K562 (cell line): Measurements from ENCODE around the gene HOXB3. TPM values are rescaled to one million over a fixed set of nuclear protein-coding genes. Genes with fewer than 3 reads are reported as not detected.

Experiments used
- MTA3 ChIP-seq: fragments of 450-650 bp; formaldehyde crosslinking; IDR thresholded peaks from 2 replicates; pipeline ENCODE4 v1.6.1; 2017; ENCODE audit warnings: mild to moderate bottlenecking, borderline replicate concordance
- NFYB ChIP-seq: IDR thresholded peaks from 2 replicates; pipeline ENCODE4 v1.6.1; 2011; ENCODE audit warnings: mild to moderate bottlenecking, moderate library complexity; ENCODE audit not compliant: insufficient read length; ENCODE audit errors: extremely low read depth
- PATZ1 ChIP-seq: fragments of 250-450 bp; sonication (Bioruptor Pico); IDR thresholded peaks from 2 replicates; pipeline ENCODE4 v1.5.0; 2020; ENCODE audit warnings: mild to moderate bottlenecking, borderline replicate concordance
- POLR2H ChIP-seq: IDR thresholded peaks from 2 replicates; pipeline ENCODE4 v1.6.1; 2016; ENCODE audit warnings: missing genetic modification characterization, low read depth, mild to moderate bottlenecking, control low read depth, missing compliant biosample characterization, moderate library complexity
- PRDM10 ChIP-seq: fragments of 450-650 bp; IDR thresholded peaks from 2 replicates; pipeline ENCODE4 v1.6.1; 2018; ENCODE audit not compliant: partially characterized antibody
- PTBP1 ChIP-seq: fragments of 200-400 bp; formaldehyde crosslinking; IDR thresholded peaks from 2 replicates; pipeline ENCODE4 v1.6.1; 2017; ENCODE audit warnings: low read depth, low read length
- SAFB2 ChIP-seq: fragments of 200-400 bp; formaldehyde crosslinking; IDR thresholded peaks from 2 replicates; pipeline ENCODE4 v1.6.1; 2018; ENCODE audit warnings: borderline replicate concordance, low read length, low read depth, moderate library complexity; ENCODE audit not compliant: severe bottlenecking
- TARDBP ChIP-seq: fragments of 450-650 bp; IDR thresholded peaks from 2 replicates; pipeline ENCODE4 v1.6.1; 2016
- TFAM ChIP-seq: fragments of 250-450 bp; sonication (Bioruptor Pico); conservative IDR thresholded peaks from 2 replicates; pipeline ENCODE4 v1.5.0; 2021; ENCODE audit warnings: mild to moderate bottlenecking, moderate library complexity
- TSHZ1 ChIP-seq: fragments of 250-450 bp; sonication (Bioruptor Pico); IDR thresholded peaks from 2 replicates; pipeline ENCODE4 v1.4.0; 2020; ENCODE audit warnings: mild to moderate bottlenecking, moderate library complexity
- USF2 ChIP-seq: sonication (generic); formaldehyde crosslinking; IDR thresholded peaks from 2 replicates; pipeline ENCODE4 v1.5.0; 2020; ENCODE audit warnings: missing genetic modification reagents
- ZBTB26 ChIP-seq: fragments of 450-650 bp; formaldehyde crosslinking; IDR thresholded peaks from 2 replicates; pipeline ENCODE4 v1.4.0; 2022; ENCODE audit warnings: missing genetic modification characterization
- ZC3H4 ChIP-seq: sonication (generic); formaldehyde crosslinking; IDR thresholded peaks from 2 replicates; pipeline ENCODE4 v1.9.0; 2021; ENCODE audit warnings: missing genetic modification reagents, borderline replicate concordance
- ZFX ChIP-seq: sonication (generic); formaldehyde crosslinking; IDR thresholded peaks from 2 replicates; pipeline ENCODE4 v1.8.0; 2022; ENCODE audit warnings: mild to moderate bottlenecking, missing genetic modification reagents, moderate library complexity
- ZNF232 ChIP-seq: sonication (generic); formaldehyde crosslinking; IDR thresholded peaks from 2 replicates; pipeline ENCODE4 v1.8.0; 2022; ENCODE audit warnings: mild to moderate bottlenecking, missing genetic modification reagents
- polyA plus RNA-seq, 8 experiments: library from polyadenylated mRNA; depleted of rRNA in 4 of 8; stranded (reverse) in 5 of 8; unstranded in 3 of 8; fragments of >200 nt; fragmentation: Nextera tagmentation in 2 of 8; fragmentation: Illumina TruSeq in 1 of 8; extraction: Ambion mirVana in 2 of 8; extraction: Trizol in 1 of 8; gene quantifications; 2 replicates each; pipeline versions ENCODE4 v1.2.1 to v1.2.3, GENCODE V29; 2011 to 2014; ENCODE audit warnings: inconsistent platforms in 1 of 8, missing spikeins in 1 of 8
- total RNA-seq, 7 experiments: library from RNA; depleted of rRNA in 6 of 7; stranded (reverse); fragments of >200 nt in 6 of 7; fragmentation: Illumina TruSeq in 2 of 7; extraction: Trizol in 2 of 7; gene quantifications; 2 replicates each; pipeline versions ENCODE4 v1.2.1 to v1.2.3, GENCODE V29; 2011 to 2021; ENCODE audit warnings: low replicate concordance in 1 of 7

The HOXB3 gene
- total and polyA plus RNA-seq, 9 of the 15 experiments (the other 6 are each of a cell fraction or from before 2014, with no cell fraction given): 2.4 to 41.3 (median 20.2) TPM

- TF ChIP-seq PRDM10 (peak; percentile 56), TFAM (CRISPR knock-in tag) (no peak), ZBTB26 (no peak), PATZ1 (no peak), MTA3 (no peak), TSHZ1 (CRISPR knock-in tag) (no peak), SAFB2 (no peak), POLR2H (peak; percentile 44; the same call in 1 of the 2 replicates), ZNF232 (CRISPR knock-in tag) (no peak), USF2 (CRISPR knock-in tag) (peak; percentile 98), NFYB (peak; percentile 64), ZC3H4 (no peak), TARDBP (no peak), ZFX (CRISPR knock-in tag) (peak; percentile 91), PTBP1 (no peak)
Observed at GRCh38 chr17:48610282-48611211, 20.5 kb upstream of the HOXB3 start, which contains the start of gene HOXB7 (continued).
